GM19438 (cell line): ENCODE results near the gene BEGAIN.
"Not testable (repeated sequence)": the region's sequence is repeated elsewhere in the genome, so short reads cannot be mapped to it uniquely, and the experiment has no call there.

Experiments
- ATAC-seq: cut with Tn5 transposase; IDR thresholded peaks from one replicate; pipeline ENCODE4 v1.9.1; 2021; ENCODE audit warnings: low read depth; ENCODE audit not compliant: unreplicated experiment

BEGAIN gene

GRCh38 chr14:100526057-100526456, 61.2 kb downstream of the BEGAIN start:
- ATAC-seq: no peak

- no peak for ATAC-seq
Observed at GRCh38 chr14:100525615-100526014, 61.6 kb downstream of the BEGAIN start.

- ATAC-seq: no peak
Observed at GRCh38 chr14:100524933-100525243, 62.3 kb downstream of the BEGAIN start.

- no peak for ATAC-seq
Observed at GRCh38 chr14:100524233-100524932, 62.8 kb downstream of the BEGAIN start.

GRCh38 chr14:100523843-100524169, 63.4 kb downstream of the BEGAIN start:
- no peak for ATAC-seq

GRCh38 chr14:100523131-100523842, 63.9 kb downstream of the BEGAIN start:
- ATAC-seq: no peak

- ATAC-seq: no peak
Observed at GRCh38 chr14:100522616-100523099, 64.6 kb downstream of the BEGAIN start.

- not testable (repeated sequence) for ATAC-seq
Observed at GRCh38 chr14:100506053-100506452, 81.2 kb downstream of the BEGAIN start.

GRCh38 chr14:100504372-100505078, 82.7 kb downstream of the BEGAIN start:
- ATAC-seq: no peak

- no peak for ATAC-seq
Observed at GRCh38 chr14:100503251-100503650, 84.0 kb downstream of the BEGAIN start.

GRCh38 chr14:100502622-100503220, 84.5 kb downstream of the BEGAIN start:
- ATAC-seq: no peak

- ATAC-seq: no peak
Observed at GRCh38 chr14:100500128-100500527, 87.1 kb downstream of the BEGAIN start.

GRCh38 chr14:100498068-100498467, 89.1 kb downstream of the BEGAIN start:
- no peak for ATAC-seq

GRCh38 chr14:100495917-100496316, 91.3 kb downstream of the BEGAIN start:
- ATAC-seq: no peak

GRCh38 chr14:100494645-100495044, 92.6 kb downstream of the BEGAIN start:
- ATAC-seq: no peak

- no peak for ATAC-seq
Observed at GRCh38 chr14:100490252-100490651, 97.0 kb downstream of the BEGAIN start.

GRCh38 chr14:100488057-100488456, 99.2 kb downstream of the BEGAIN start:
- no peak for ATAC-seq

- no peak for ATAC-seq
Observed at GRCh38 chr14:100487304-100487703, 99.9 kb downstream of the BEGAIN start.
